ENCODE results near the gene SGK1.

GRCh38 chr6:134359302-134359701 is 41.4 kb upstream of the SGK1 start:
- TF ChIP-seq CTCF (IDR thresholded peaks at IDR 0.05) (no peak), ESRRA (CRISPR knock-in tag; IDR thresholded peaks at IDR 0.05; ENCODE audit: borderline replicate concordance) (no peak), HMGXB4 (CRISPR knock-in tag; IDR thresholded peaks at IDR 0.05) (no peak), ZNF396 (CRISPR knock-in tag; IDR thresholded peaks at IDR 0.05; ENCODE audit: borderline replicate concordance) (no peak), USF1 (CRISPR knock-in tag; IDR thresholded peaks at IDR 0.05) (no peak), CBFB (CRISPR knock-in tag; IDR thresholded peaks at IDR 0.05; ENCODE audit: low read depth) (no peak)
